Medulla oblongata (tissue), 1 donor: ENCODE results near the gene NTM.
"Not testable (repeated sequence)": the region's sequence is repeated elsewhere in the genome, so short reads cannot be mapped to it uniquely, and the experiment has no call there.

ENCODE experiments used
- DNase-seq: peaks from one replicate; pipeline ENCODE4 v3.0.0-alpha.2; 2015; ENCODE audit errors: extremely low spot score

Gene NTM

DNA sequence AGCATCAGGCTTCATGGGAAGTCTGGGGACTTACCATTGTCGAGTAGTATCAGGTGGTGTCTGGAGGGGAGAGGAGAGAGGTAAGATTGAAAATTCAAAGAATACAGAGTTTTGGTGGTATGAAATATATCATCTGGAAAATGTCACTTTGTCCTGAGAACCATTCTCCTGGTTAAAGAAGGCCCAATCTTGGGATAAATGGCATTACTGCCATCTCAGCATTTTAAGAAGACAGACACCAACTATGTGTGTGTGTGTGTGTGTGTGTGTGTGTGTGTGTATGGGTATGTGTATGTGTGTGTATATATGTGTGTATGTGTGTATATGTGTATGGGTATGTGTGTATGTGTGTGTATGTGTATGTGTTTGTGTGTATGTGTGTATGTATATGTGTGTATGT, 673.3 kb downstream of the NTM start:
- DNase-seq, result no peak

GRCh38 chr11:132045107-132045506, 674.7 kb downstream of the NTM start:
- peak; percentile 57 for DNase-seq

GRCh38 chr11:132046288-132046865, 676.0 kb downstream of the NTM start:
- DNase-seq, result no peak

- DNase-seq, result no peak
Observed at GRCh38 chr11:132047167-132047566, 676.8 kb downstream of the NTM start.

DNA sequence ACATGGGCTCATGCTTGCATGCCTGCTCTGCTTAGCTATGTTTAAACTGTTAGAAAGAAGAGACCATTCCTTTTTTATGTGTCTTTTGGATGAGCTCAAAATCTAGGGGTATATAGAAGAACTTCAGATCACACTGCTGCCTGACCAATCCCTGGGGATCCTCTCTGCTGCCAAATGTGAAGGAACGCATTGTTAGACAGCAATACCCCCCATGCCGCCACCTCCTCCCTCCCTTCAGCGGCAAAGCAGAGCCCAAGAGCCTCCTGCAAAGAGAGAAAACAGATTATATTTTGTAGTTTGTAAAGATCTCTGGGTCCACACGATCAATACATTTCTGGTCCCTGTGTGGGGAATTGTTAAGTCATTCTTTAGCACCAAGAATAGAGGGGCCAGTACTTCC, 677.6 kb downstream of the NTM start:
- DNase-seq, result no peak

- DNase-seq, result no peak
Observed at GRCh38 chr11:132049205-132049604, 678.8 kb downstream of the NTM start.

DNA sequence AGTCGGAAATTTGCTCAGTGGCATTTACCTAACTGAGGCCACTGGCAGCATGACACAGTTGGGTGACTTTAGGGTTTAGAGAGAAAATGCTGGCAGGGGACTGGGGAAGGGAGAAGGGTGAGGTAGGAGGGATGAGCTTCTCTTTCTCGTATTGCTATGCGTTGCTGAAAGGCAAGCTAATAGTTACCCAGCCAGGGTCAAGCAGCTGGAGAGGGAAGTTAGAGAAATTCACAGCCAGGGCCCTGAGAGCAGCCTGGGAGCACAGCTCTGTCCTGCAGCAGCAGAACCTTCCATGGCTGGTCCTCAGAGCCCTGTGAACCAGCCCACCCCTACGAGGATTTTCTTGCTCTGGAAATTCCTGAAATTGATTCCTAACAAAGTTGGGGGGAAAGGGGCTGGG, 679.6 kb downstream of the NTM start:
- no peak for DNase-seq

DNA sequence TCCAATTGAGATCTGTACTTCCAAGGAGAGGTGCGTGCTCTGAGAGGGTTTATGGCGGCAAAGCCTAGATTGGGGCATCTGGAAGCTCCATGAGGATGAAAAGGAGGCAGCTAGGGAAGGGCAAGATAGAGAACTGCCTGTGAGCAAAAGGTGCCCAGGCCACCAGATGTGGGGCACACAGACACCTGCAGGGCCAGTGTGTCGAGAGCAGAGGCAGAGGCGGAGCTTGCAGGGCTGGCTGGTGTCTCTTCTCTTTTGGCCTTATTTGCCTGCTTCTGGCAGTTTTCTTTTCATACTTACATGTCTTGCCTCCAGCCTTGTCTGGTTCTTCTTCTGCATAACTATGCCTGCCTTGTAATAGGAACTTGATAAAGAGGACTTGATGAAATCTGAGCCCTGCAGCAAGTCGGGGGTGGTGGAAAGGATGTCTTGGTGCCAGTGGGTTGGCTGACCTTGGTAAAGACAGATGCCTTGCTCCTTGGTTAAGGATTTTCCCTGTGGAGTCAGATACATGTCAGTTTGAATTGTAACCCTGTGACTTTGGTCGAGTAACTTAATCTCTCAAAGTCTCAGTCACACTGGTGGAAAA, 680.3 kb downstream of the NTM start:
- DNase-seq, result no peak

- no peak for DNase-seq
Observed at GRCh38 chr11:132051704-132052103, 681.3 kb downstream of the NTM start.

GRCh38 chr11:132052342-132052741, 681.9 kb downstream of the NTM start:
- no peak for DNase-seq

DNA sequence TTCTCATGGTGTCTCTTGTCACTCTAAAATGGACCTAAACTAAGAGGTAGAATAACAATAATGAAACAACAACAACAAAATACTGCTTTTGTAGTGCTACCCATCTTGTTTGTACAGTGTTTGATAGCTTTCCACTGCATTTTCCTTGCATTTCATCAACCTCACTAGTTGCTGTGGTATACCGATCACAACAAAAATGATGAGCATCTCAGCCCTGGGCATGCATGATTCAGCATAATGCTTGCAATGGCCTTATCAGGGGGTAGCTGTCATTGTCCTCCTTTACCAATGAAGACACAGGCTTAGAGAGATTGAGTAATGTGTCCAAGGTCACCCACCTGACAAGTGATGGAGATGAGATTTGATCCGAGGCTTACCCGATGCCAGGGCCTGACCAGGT, 682.5 kb downstream of the NTM start:
- no peak for DNase-seq

DNA sequence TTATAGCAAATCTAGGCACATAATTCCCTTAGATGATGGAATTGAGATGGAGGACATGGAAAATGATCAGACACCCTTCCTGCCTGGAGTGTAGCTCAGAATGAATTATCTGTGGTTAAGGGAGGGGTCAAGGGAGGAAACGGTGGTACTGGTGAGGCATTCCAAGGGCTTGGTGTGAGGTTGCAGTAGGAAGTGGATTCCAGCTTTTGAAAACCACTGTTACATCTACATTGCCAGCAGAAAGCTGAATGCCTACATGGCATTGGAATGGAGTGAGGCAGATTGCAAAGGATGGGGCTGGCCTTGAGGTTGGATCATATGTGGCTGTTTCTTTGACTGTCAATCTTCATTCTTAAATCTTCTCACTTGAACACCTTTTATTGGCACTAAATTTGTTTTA, 684.4 kb downstream of the NTM start:
- no peak for DNase-seq

DNA sequence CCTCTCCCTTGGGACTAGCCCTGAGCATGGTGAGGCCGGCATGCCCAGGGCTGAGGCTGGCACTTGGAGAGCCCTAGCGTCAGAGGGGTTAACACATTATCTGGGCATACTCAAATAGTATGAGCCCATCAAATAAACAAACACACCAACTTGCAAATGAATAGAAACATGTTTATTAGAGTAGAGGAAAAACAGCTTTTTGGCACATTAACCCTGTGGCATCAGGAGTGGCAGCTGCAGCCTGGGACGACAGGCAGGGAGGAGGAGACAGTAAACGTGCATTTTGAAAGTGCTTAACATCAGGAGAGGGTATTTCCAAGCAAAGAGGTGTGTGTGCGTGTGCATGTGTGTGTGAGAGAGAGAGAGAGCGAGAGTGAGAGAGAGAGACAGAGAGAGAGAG, 684.9 kb downstream of the NTM start:
- no peak for DNase-seq

DNA sequence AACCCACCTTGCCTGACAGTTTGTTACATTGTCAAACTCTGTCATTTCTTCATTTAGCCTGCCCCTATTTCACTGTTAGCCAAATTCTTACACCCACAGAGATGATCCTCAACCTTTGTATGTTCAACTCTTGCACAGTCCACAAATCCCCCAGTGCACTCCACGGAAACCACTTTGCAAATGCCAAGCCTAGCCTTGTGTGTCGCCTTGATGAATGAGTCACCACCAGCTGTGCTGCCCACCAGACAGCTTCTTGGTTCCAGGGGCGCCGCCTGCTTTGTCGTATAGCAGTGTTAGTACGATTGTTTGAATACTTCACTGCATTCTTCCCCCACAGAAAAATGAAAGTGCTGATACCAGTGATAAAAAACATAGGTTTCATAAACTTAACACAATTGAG, 686.3 kb downstream of the NTM start:
- no peak for DNase-seq

DNA sequence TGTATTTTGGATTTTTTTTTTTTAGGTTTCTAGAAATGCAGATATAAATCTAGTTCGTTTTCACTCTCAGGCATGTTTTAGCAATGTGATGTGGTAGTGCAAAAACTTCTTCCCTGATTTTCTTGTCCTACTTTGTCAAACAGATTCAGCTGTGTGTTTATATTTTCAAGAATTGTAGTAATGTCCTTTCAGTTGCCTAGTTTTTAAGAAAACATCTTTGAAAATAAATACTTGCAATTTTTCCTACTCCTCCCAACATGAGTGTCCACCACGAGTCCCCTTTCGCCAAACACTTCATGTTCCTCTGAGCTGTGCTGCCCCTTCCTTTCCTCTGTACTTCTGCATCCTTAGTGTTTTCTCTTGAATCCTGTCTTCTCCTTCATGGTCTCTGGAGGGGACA, 686.9 kb downstream of the NTM start:
- no peak for DNase-seq

- peak; percentile 93 for DNase-seq
Observed at GRCh38 chr11:132058211-132058772, 687.9 kb downstream of the NTM start.

- DNase-seq, result no peak
Observed at GRCh38 chr11:132060567-132060966, 690.2 kb downstream of the NTM start.

DNA sequence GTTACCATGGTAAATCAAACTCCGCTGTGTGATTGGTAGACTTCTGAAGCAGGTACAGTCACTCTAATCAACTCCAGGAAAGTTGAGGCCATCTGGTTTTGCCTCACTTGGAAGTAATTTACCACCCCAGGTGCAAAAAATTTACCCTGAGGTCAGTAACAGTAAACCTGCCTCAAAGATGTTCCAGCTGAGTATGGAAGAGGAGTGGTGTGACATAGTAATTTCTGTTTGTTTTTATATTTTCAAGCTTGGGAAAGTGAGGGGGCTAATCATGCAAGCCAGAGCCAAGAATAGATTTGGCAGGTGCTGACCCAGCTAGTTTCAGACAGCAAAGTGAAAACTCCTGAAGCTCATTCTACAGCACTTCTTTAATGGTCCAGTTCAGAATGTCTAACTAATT, 691.6 kb downstream of the NTM start:
- DNase-seq, result no peak

GRCh38 chr11:132062541-132062940, 692.1 kb downstream of the NTM start:
- no peak for DNase-seq

DNA sequence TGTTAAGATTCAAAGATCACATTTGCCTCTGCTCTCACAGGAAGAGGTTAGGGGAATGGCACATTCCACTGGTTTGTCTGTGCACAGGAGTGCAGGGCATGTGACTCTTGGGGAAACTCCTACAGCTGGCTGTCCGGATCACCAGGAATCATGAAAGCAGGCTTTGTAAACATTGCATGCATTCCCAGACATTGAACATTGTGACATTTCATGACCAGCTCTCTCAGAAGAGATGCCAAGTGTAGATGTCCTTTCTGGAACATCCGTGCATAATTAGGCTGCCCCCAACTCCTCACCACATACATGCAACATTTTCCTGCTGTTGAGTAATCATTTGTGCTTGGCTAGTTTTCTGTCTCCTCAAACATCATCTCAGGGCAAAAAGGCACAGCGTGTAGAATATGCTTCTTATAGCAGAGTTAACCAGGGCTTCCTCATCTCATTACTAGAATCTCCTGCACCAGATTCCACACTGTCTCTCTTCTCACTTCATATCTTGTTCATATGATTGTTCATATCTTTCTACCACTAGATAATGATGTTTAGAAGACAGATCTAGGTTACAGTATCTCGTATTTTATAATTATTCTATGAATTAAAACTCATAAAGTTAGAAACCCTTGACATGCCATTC, 694.7 kb downstream of the NTM start:
- peak; percentile 61 for DNase-seq

- no peak for DNase-seq
Observed at GRCh38 chr11:132068556-132068955, 698.1 kb downstream of the NTM start.

- DNase-seq, result not testable (repeated sequence)
Observed at GRCh38 chr11:132069593-132069992, 699.2 kb downstream of the NTM start.

GRCh38 chr11:132070907-132071306, 700.5 kb downstream of the NTM start:
- DNase-seq, result not testable (repeated sequence)
